ENCODE results near the gene ANGEL2.

ANGEL2 gene

GRCh38 chr1:212949771-212950170 is 65.9 kb downstream of the ANGEL2 start:
- TF ChIP-seq CTCF (IDR thresholded peaks at IDR 0.05; ENCODE audit: low read depth, low read length) = no peak
- H3K4me3 ChIP-seq (ENCODE audit: low read depth, low read length) = peak overlapping the region; percentile 60

- no peak overlapping the region for H3K4me3 ChIP-seq (ENCODE audit: low read depth, low read length)
- TF ChIP-seq CTCF (IDR thresholded peaks at IDR 0.05; ENCODE audit: low read depth, low read length) = no peak
Observed at GRCh38 chr1:212946872-212947271, 68.8 kb downstream of the ANGEL2 start.

GRCh38 chr1:212945463-212946160 is 70.1 kb downstream of the ANGEL2 start:
- no peak for TF ChIP-seq CTCF (IDR thresholded peaks at IDR 0.05; ENCODE audit: low read depth, low read length)
- no peak overlapping the region for H3K4me3 ChIP-seq (ENCODE audit: low read depth, low read length)

- TF ChIP-seq CTCF (IDR thresholded peaks at IDR 0.05; ENCODE audit: low read depth, low read length) = no peak
- H3K4me3 ChIP-seq (ENCODE audit: low read depth, low read length) = no peak overlapping the region
Observed at GRCh38 chr1:212945056-212945455, 70.6 kb downstream of the ANGEL2 start.

- TF ChIP-seq CTCF (IDR thresholded peaks at IDR 0.05; ENCODE audit: low read depth, low read length) = no peak
- H3K4me3 ChIP-seq (ENCODE audit: low read depth, low read length) = no peak overlapping the region
Observed at GRCh38 chr1:212944229-212944901, 71.3 kb downstream of the ANGEL2 start.

GRCh38 chr1:212943393-212943710 is 72.3 kb downstream of the ANGEL2 start:
- H3K4me3 ChIP-seq (ENCODE audit: low read depth, low read length) = no peak overlapping the region
- no peak for TF ChIP-seq CTCF (IDR thresholded peaks at IDR 0.05; ENCODE audit: low read depth, low read length)

- no peak overlapping the region for H3K4me3 ChIP-seq (ENCODE audit: low read depth, low read length)
- no peak for TF ChIP-seq CTCF (IDR thresholded peaks at IDR 0.05; ENCODE audit: low read depth, low read length)
Observed at GRCh38 chr1:212942679-212943392, 72.8 kb downstream of the ANGEL2 start.

Data from WI38 (cell line).